GM21619 (cell line): ENCODE results near the gene CLK3.
A peak's percentile ranks its signal among the peaks of the same experiment; 100 is the strongest.
"Not testable (repeated sequence)": the region's sequence is repeated elsewhere in the genome, so short reads cannot be mapped to it uniquely, and the experiment has no call there.

Experiments used
- ATAC-seq: cut with Tn5 transposase; IDR thresholded peaks from one replicate; pipeline ENCODE4 v1.9.1; 2021; ENCODE audit not compliant: unreplicated experiment

CLK3 gene

GRCh38 chr15:74615508-74616365 is at the start of gene CLK3:
TSS of gene CLK3 (plus strand) at chr15:74615836. CDS start at chr15:74619197, 3,361 bp downstream.
- ATAC-seq: peak; percentile 74

GRCh38 chr15:74568594-74568993 is 47.0 kb upstream of the CLK3 start:
- no peak for ATAC-seq

GRCh38 chr15:74569731-74570070 is 45.9 kb upstream of the CLK3 start:
- ATAC-seq: no peak

- no peak for ATAC-seq
These were observed 44.4 kb upstream of the CLK3 start for GRCh38 chr15:74571191-74571590.

GRCh38 chr15:74573987-74574386 is 41.6 kb upstream of the CLK3 start:
- no peak for ATAC-seq

- no peak for ATAC-seq
These were observed 37.1 kb upstream of the CLK3 start for GRCh38 chr15:74578496-74578994.

- ATAC-seq: no peak
These were observed 36.6 kb upstream of the CLK3 start for GRCh38 chr15:74579001-74579400.

GRCh38 chr15:74580538-74581350 is 34.9 kb upstream of the CLK3 start:
- no peak for ATAC-seq

- ATAC-seq: no peak
These were observed 31.4 kb upstream of the CLK3 start for GRCh38 chr15:74584204-74584603.

GRCh38 chr15:74584779-74585178 is 30.9 kb upstream of the CLK3 start:
- ATAC-seq: no peak

GRCh38 chr15:74585191-74585590 is 30.4 kb upstream of the CLK3 start:
- no peak for ATAC-seq

GRCh38 chr15:74585857-74586256 is 29.8 kb upstream of the CLK3 start:
- no peak for ATAC-seq

GRCh38 chr15:74589826-74590225 is 25.8 kb upstream of the CLK3 start:
- ATAC-seq: no peak

- no peak for ATAC-seq
These were observed 23.4 kb upstream of the CLK3 start for GRCh38 chr15:74592222-74592621.

GRCh38 chr15:74593122-74593521 is 22.5 kb upstream of the CLK3 start:
- ATAC-seq: no peak

GRCh38 chr15:74594455-74594854 is 21.2 kb upstream of the CLK3 start:
- ATAC-seq: no peak

GRCh38 chr15:74595271-74595670 is 20.4 kb upstream of the CLK3 start:
- ATAC-seq: no peak

- not testable (repeated sequence) for ATAC-seq
These were observed 18.9 kb upstream of the CLK3 start for GRCh38 chr15:74596736-74597135.

- not testable (repeated sequence) for ATAC-seq
These were observed 18.4 kb upstream of the CLK3 start for GRCh38 chr15:74597146-74597705.

- peak; percentile 93 for ATAC-seq
These were observed 17.4 kb upstream of the CLK3 start for GRCh38 chr15:74598126-74598842.

- no peak for ATAC-seq
These were observed 16.5 kb upstream of the CLK3 start for GRCh38 chr15:74599156-74599555.
